ENCODE measurements around the gene SGTB.
"Not testable (repeated sequence)": the region's sequence is repeated elsewhere in the genome, so short reads cannot be mapped to it uniquely, and the experiment has no call there.

SGTB gene

DNA sequence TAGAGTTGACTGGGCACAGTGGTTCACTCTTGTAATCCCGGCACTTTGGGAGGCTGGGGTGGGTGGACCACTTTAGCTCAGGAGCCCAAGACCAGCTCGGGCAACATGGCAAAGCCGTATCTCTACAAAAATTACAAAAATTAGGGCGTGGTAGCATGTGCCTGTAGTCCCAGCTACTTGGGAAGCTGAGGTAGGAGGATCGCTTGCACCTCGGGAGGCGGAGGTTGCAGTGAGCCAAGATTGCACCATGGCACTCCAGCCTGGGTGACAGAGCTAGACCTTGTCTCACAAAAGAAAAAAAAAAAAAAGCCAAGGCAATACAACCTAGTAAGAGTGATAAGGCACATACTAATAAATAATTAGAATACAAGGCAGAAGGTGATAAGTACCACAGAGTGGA is 15.9 kb upstream of the SGTB start:
- in situ Hi-C loops (cut with MboI; ENCODE audit: low pct_unique_long_range_greater_than_20kb, low sequenced_read_pairs, unreplicated experiment) = no loop called here
- no peak for DNase-seq (ENCODE audit: low spot score)
- TF ChIP-seq, protein P1, sequence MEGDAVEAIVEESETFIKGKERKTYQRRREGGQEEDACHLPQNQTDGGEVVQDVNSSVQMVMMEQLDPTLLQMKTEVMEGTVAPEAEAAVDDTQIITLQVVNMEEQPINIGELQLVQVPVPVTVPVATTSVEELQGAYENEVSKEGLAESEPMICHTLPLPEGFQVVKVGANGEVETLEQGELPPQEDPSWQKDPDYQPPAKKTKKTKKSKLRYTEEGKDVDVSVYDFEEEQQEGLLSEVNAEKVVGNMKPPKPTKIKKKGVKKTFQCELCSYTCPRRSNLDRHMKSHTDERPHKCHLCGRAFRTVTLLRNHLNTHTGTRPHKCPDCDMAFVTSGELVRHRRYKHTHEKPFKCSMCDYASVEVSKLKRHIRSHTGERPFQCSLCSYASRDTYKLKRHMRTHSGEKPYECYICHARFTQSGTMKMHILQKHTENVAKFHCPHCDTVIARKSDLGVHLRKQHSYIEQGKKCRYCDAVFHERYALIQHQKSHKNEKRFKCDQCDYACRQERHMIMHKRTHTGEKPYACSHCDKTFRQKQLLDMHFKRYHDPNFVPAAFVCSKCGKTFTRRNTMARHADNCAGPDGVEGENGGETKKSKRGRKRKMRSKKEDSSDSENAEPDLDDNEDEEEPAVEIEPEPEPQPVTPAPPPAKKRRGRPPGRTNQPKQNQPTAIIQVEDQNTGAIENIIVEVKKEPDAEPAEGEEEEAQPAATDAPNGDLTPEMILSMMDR (IDR thresholded peaks at IDR 0.05; ENCODE audit: extremely low read depth, insufficient read depth, missing control alignments) = no peak

DNA sequence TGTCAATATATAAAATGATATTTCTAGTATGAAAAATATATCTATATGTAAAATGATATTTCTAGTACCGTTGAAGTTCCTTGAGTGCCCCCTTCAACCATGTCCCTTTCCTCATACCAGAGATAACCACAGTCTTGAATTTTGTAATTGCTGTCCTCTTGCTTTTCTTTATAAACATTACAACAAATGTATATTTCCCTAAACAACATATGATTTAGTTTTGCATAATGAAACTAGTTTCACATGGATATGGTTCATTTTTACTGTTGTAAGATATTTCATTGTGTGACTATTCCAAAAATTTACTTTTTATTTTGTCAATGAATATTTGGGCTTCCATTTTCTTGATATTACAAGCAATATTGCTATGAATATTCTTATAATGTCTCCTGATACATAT is 14.1 kb upstream of the SGTB start:
- TF ChIP-seq, protein P1 (IDR thresholded peaks at IDR 0.05; ENCODE audit: extremely low read depth, insufficient read depth, missing control alignments) = no peak
- no peak for DNase-seq (ENCODE audit: low spot score)
- in situ Hi-C loops (cut with MboI; ENCODE audit: low pct_unique_long_range_greater_than_20kb, low sequenced_read_pairs, unreplicated experiment) = no loop called here

DNA sequence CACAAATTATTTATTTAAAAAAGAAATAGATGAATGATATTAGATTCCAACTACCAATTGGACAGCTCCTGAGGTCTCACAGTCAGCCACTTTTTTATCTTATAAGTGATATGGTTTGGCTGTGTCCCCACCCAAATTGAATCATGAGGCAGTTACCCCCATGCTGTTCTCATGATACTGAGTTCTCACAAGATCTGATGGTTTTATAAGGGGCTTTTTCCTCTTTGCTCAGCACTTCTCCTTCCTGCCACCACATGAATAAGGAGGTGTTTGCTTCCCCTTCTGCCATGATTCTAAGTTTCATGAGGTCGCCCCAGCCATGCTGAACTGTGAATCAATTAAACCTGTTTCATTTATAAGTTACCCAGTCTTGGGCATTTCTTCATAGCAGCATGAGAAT is 13.0 kb upstream of the SGTB start:
- no peak for DNase-seq (ENCODE audit: low spot score)
- TF ChIP-seq, protein P1 (IDR thresholded peaks at IDR 0.05; ENCODE audit: extremely low read depth, insufficient read depth, missing control alignments) = no peak
- in situ Hi-C loops (cut with MboI; ENCODE audit: low pct_unique_long_range_greater_than_20kb, low sequenced_read_pairs, unreplicated experiment) = no loop called here

DNA sequence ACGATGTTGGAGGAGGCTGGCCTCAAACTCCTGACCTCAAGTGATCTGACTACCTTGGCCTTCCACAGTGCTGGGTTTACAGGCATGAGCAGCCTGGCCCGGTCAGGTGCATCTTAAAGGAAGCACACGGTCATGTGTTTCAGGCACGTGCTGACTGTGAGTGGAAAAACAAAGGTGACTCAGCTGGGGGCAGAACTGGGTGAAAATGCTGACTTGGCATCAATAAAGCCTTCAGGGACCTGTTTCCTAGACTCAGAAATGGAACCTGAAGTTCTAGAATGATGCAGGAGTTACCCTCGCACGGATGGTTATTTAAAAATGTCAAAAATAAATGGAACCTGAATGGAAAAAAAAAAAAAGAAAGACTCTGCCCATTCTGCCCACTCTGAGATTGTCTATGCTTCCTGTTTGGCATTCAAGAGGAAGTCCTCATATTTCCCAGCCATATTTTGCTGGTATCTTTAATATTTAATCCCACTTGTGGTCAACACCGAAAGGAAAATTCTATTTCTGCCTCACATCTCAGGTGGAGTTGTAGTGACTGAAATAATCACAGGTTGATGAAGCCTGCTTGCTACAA is 12.4 kb upstream of the SGTB start:
- in situ Hi-C loops (cut with MboI; ENCODE audit: low pct_unique_long_range_greater_than_20kb, low sequenced_read_pairs, unreplicated experiment); DNase-seq (ENCODE audit: low spot score): not testable (repeated sequence)

DNA sequence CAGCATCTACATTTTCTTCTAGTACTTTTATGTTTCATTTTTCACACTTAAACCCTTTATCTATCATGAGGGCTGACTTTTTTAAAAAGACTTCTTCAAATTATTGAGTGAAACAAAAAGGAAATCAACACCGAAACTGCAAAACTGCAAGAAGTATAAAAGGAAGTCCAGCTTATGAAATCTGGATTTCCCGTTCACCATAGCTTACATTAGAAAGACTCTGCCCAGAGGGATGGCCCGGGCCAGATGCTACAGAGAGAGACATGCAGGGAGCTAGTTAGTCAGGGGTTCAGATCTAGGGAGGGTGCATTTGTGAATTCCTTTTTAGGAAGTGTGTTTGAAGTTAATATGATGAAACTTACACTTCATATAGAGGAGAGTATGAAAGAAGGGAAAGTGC is 10.1 kb upstream of the SGTB start:
- DNase-seq (ENCODE audit: low spot score); in situ Hi-C loops (cut with MboI; ENCODE audit: low pct_unique_long_range_greater_than_20kb, low sequenced_read_pairs, unreplicated experiment): not testable (repeated sequence)

DNA sequence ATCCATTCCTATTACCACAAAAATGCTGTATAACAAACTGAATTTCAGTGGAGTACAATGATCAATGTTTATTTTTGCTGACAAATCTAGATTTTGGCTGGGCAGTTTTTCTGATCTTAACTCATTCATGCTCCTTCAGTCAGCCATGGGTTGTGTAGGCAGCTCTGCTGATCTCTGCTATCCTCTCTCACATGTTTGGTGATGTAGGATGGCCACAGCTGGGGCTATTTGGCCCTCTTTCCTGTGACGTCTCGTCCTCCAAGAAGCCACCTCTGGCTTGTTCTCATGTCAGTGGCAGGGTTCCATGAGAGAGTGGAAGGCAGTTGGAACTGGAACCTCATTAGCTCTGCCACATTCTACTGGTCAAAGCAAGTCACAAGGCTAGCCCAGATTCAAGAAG is 9.0 kb upstream of the SGTB start:
- no peak for DNase-seq (ENCODE audit: low spot score)
- TF ChIP-seq, protein P1 (IDR thresholded peaks at IDR 0.05; ENCODE audit: extremely low read depth, insufficient read depth, missing control alignments) = no peak
- in situ Hi-C loops (cut with MboI; ENCODE audit: low pct_unique_long_range_greater_than_20kb, low sequenced_read_pairs, unreplicated experiment) = no loop called here

DNA sequence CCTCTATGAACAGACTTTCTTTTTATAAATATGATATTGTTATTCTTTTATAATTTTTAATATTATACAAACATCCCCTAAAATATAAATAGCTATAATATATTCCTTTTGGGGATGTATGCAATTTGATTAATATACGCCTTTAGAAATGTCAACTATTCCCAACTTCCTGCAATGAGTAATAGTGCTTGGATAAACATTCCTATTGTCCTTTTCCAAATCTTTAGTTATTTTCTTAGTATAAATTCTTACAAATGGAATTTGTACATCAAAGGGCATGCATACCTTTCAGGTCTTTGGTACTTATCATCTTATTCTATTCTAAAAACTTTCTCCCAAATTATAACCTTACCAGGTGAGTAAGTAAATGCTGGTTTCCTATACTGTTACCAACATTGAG is 6.3 kb upstream of the SGTB start:
- in situ Hi-C loops (cut with MboI; ENCODE audit: low pct_unique_long_range_greater_than_20kb, low sequenced_read_pairs, unreplicated experiment) = no loop called here
- TF ChIP-seq, protein P1 (IDR thresholded peaks at IDR 0.05; ENCODE audit: extremely low read depth, insufficient read depth, missing control alignments) = no peak
- DNase-seq (ENCODE audit: low spot score) = no peak
